B cell (primary cell): ENCODE measurements around the gene STIMATE.
A peak's percentile ranks its signal among the peaks of the same experiment; 100 is the strongest.

Experiments used
- CTCF ChIP-seq: fragments of 200-600 bp; IDR thresholded peaks from one replicate; pipeline ENCODE4 v1.8.0; 2022; ENCODE audit warnings: antibody characterized with exemption, mild to moderate bottlenecking
- EZH2 ChIP-seq: IDR thresholded peaks from 2 replicates; pipeline ENCODE4 v1.6.1; 2012; ENCODE audit warnings: borderline replicate concordance, low read depth, mild to moderate bottlenecking, moderate library complexity, low read length; ENCODE audit not compliant: insufficient read depth, poor library complexity, severe bottlenecking

GRCh38 chr3:52851348-52851747, 46.0 kb downstream of the STIMATE start:
- peak; percentile 55 for TF ChIP-seq CTCF
- no peak for TF ChIP-seq EZH2
